Neutrophil (primary cell): ENCODE results near the gene KBTBD3.
A peak's percentile ranks its signal among the peaks of the same experiment; 100 is the strongest.

Source experiments
- H3K27ac ChIP-seq: fragments of 200-600 bp; sonication (generic); 2 replicates; pipeline ENCODE4 v1.5.1; 2016; ENCODE audit warnings: mild to moderate bottlenecking, moderate library complexity
- H3K27me3 ChIP-seq: fragments of 200-600 bp; sonication (generic); 2 replicates; pipeline ENCODE4 v1.6.0; 2016; ENCODE audit warnings: mild to moderate bottlenecking
- H3K36me3 ChIP-seq: fragments of 200-600 bp; sonication (generic); 2 replicates; pipeline ENCODE4 v1.5.1; 2017
- H3K4me1 ChIP-seq, 2 experiments: fragments of 200-600 bp in 1 of 2; sonication (generic) in 1 of 2; 1 replicate in 1 of 2; 2 replicates in 1 of 2; pipeline versions ENCODE4 v1.5.1 to v1.6.1; 2013 to 2016; ENCODE audit warnings: low read depth in 1 of 2, low read length in 1 of 2, mild to moderate bottlenecking in 1 of 2, moderate library complexity in 1 of 2; ENCODE audit not compliant: control insufficient read depth in 1 of 2, insufficient read depth in 1 of 2
- H3K4me3 ChIP-seq, 2 experiments: fragments of 200-600 bp in 1 of 2; sonication (generic) in 1 of 2; 1 replicate in 1 of 2; 2 replicates in 1 of 2; pipeline ENCODE4 v1.5.1; 2013 to 2016; ENCODE audit warnings: low read depth in 1 of 2, low read length in 1 of 2, mild to moderate bottlenecking in 1 of 2, moderate library complexity in 1 of 2
- H3K9me3 ChIP-seq: fragments of 200-600 bp; sonication (generic); 2 replicates; pipeline ENCODE4 v1.5.1; 2016
- CTCF ChIP-seq: fragments of 200-600 bp; sonication (generic); IDR thresholded peaks from 2 replicates; pipeline ENCODE4 v1.5.1; 2016; ENCODE audit warnings: antibody characterized with exemption

KBTBD3 gene

GRCh38 chr11:106076919-106077608, at the start of gene KBTBD3:
Gene KBTBD3, minus strand, starts transcription at chr11:106077347. Its CDS starts 18,250 bp downstream, at chr11:106059097.
- no peaks in the 10 kb centered on the region for H3K27me3 ChIP-seq
- H3K36me3 ChIP-seq: peaks cover 18% of the 10 kb centered on the region
- H3K4me1 ChIP-seq: peaks cover 24 to 25% of the 10 kb centered on the region in 2 experiments
- TF ChIP-seq CTCF: peak; percentile 39
- no peaks in the 10 kb centered on the region for H3K9me3 ChIP-seq
- peak within 1 kb of the TSS; percentile 89 for H3K27ac ChIP-seq
- H3K4me3 ChIP-seq: peak within 1 kb of the TSS; percentile 91 to 94

- no peaks in the 10 kb centered on the region for H3K36me3 ChIP-seq
- H3K4me3 ChIP-seq: no peak overlapping the region
- TF ChIP-seq CTCF: no peak
- no peaks in the 10 kb centered on the region for H3K9me3 ChIP-seq
- H3K27ac ChIP-seq: no peak overlapping the region
- H3K27me3 ChIP-seq: no peaks in the 10 kb centered on the region
- H3K4me1 ChIP-seq: no peaks in the 10 kb centered on the region
These were observed 44.6 kb upstream of the KBTBD3 start for GRCh38 chr11:106121570-106122320.

- no peak overlapping the region for H3K27ac ChIP-seq
- H3K9me3 ChIP-seq: no peaks in the 10 kb centered on the region
- no peaks in the 10 kb centered on the region for H3K36me3 ChIP-seq
- no peak for TF ChIP-seq CTCF
- no peak overlapping the region for H3K4me3 ChIP-seq
- no peaks in the 10 kb centered on the region for H3K4me1 ChIP-seq
- H3K27me3 ChIP-seq: no peaks in the 10 kb centered on the region
These were observed 28.8 kb upstream of the KBTBD3 start for GRCh38 chr11:106105986-106106385.

- no peak overlapping the region for H3K27ac ChIP-seq
These were observed 24.7 kb upstream of the KBTBD3 start for GRCh38 chr11:106101819-106102218.

GRCh38 chr11:106101370-106101769, 24.2 kb upstream of the KBTBD3 start:
- Histone ChIP-seq H3K4me1 (no peaks in the 10 kb centered on the region), H3K27ac (no peak overlapping the region), H3K36me3 (peaks cover 19% of the 10 kb centered on the region), H3K9me3 (no peaks in the 10 kb centered on the region), H3K27me3 (no peaks in the 10 kb centered on the region), H3K4me3 (no peak overlapping the region)
- no peak for TF ChIP-seq CTCF

More at GRCh38 chr11:106101819-106102218, 24.7 kb upstream of the KBTBD3 start:
- Histone ChIP-seq H3K36me3 (peaks cover 15% of the 10 kb centered on the region), H3K4me1 (no peaks in the 10 kb centered on the region), H3K4me3 (no peak overlapping the region), H3K9me3 (no peaks in the 10 kb centered on the region), H3K27me3 (no peaks in the 10 kb centered on the region)
- TF ChIP-seq CTCF: no peak
